ENCODE measurements around the gene STXBP1.
A peak's percentile ranks its signal among the peaks of the same experiment; 100 is the strongest.

STXBP1 gene

DNA sequence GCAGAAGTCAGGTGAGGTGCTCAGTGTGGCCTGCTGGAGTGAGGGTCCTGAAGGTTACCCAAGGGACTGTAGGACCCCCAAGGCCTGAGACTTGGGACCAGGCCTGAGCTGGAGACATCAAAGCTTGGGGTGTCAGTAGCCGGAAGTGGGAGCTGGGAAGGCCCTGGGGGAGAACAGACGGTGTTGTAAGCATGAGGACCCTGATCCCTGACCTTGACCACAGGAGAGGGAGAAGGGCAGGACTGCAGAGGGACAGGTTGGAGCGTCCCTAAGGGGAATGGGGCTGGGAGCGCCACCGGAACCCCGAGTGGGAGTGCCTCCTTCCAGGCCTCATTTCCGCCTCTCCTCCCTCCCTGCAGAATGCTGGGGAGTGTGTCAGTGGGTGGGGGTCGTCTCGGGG, 104.3 kb downstream of the STXBP1 start:
- no peak for DNase-seq

GRCh38 chr9:127717766-127718165, 105.7 kb downstream of the STXBP1 start:
- no peak for DNase-seq

DNA sequence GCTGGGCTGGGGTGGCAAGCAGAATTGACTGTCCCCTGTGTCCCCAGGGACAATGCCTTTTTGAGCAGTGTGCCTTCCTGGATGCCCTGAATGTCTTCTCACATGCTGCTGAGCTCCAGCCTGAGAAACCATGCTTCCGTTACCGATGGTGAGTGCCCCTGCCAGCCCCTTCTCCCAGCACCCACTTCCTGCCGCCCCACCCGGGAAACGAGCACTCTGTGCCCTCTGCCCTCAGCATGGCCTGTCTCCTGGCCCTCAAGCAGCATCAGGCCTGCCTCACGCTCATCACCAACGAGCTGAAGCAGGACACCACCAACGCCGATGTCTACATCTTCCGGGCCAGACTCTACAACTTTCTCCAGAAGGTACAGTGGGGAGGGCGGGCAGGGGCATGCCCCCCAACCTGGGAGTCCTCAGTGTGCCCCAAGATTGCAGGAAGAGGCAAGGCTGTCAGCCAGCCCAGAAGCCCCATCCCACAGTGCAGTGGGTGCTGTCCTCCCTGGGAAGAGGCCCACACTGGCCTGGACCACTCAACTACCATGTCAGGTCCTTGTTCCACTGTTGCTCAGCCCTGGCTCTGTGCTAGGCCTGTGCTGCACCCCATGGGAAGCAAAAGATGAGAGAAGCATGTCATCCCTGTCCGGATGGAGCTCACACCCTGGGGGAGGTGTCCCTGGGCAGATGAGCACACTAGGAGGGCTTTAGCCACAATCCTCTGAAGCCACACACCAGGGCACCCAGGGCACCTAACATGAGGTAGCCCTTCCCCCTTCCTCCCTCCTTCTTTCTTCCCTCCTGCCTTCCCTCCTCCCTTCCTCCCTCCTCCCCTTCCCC, 108.2 kb downstream of the STXBP1 start:
- no peak for DNase-seq

DNA sequence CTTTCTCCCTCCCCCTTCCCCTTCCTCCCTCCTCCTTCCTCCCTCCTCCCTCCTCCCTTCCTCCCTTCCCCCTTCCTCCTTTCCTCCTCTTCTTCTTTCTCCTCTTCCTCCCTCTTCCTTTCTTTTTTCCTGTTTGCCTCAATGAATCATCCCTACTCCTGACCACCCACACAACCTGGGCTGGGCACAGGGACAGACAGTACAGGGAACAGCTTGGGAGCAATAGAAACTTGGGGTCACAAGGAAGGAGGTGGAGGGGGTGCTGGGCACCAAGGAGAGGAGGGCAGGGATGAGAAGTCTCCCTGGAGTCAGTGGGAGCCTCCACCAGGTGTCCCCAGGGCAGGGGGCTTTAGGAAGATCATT, 108.8 kb downstream of the STXBP1 start:
- DNase-seq = no peak

GRCh38 chr9:127721391-127721821, 109.3 kb downstream of the STXBP1 start:
- no peak for DNase-seq

DNA sequence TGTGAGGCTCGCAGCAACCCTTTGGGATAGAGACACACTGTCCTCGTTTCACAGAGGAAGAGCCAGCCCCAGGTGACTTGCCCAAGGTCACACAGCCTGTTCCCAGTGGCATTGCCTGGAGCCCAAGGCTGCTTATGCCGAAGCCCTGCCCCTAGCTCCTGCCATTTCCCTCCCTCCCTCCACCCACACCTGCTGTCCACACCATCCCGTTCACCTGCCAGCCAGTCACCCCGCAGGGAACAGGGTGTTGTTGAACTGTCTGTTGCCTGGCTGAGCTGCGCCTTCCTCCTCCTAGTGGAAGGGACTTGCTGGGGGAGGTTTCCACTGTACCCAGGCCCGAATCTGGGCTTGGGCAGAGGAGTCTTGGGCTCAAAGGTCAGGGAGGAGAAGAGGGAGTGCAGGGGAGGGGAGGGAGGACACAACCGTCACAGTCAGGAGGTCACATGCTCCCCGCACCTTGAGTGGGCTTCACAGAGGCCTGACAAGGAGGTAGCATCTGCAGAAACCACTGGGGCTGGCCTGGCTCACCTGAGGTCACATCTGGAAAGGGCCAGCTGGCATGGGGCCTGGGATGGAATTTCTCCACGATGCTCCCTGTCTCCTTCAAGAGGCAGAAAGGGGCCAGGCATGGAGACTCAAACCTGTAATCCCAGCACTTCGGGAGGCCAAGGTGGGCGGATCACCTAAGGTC, 110.1 kb downstream of the STXBP1 start:
- no peak for DNase-seq

DNA sequence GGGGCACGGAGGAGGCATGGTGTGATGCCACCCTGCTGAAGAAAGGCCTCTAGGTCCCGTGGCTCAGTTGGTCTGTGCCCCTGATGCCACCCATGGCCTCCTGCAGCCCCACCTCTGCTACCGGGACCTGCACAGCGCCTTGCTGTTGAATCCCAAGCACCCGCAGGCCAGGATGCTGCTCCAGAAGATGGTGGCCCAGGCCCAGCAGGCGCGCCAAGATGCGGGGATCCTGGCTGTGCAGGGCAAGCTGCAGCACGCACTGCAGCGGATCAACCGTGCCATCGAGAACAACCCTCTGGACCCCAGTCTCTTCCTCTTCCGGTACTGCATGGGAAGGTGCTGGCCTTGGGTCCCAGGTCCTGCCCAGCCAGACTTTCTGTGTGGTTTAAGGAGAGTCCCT, 110.9 kb downstream of the STXBP1 start:
- no peak for DNase-seq

- DNase-seq = no peak
These were observed 111.4 kb downstream of the STXBP1 start for GRCh38 chr9:127723444-127723843.

GRCh38 chr9:127724012-127724411, 111.9 kb downstream of the STXBP1 start:
- DNase-seq = no peak

- DNase-seq = no peak
These were observed 114.8 kb downstream of the STXBP1 start for GRCh38 chr9:127726871-127727270.

DNA sequence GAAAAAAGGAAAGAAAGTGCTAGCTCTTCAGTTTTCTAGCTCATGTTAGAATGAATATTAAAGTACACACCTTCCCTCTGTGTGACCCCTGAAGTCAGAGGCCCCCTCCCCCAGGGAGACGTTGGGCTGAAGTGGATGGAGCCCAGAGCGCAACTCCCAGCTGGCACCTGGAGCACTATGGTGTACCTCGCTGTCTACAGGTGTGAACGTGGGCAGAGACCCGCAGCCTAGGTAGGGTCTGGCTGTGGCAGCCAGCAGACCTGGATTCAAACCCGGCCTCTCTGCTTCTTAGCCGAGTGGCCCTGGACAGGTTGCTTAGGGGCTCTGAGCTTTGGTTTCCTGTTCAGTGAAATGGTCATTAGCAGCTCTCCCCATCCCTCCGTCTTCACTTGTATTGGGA, 116.7 kb downstream of the STXBP1 start:
- DNase-seq = no peak

DNA sequence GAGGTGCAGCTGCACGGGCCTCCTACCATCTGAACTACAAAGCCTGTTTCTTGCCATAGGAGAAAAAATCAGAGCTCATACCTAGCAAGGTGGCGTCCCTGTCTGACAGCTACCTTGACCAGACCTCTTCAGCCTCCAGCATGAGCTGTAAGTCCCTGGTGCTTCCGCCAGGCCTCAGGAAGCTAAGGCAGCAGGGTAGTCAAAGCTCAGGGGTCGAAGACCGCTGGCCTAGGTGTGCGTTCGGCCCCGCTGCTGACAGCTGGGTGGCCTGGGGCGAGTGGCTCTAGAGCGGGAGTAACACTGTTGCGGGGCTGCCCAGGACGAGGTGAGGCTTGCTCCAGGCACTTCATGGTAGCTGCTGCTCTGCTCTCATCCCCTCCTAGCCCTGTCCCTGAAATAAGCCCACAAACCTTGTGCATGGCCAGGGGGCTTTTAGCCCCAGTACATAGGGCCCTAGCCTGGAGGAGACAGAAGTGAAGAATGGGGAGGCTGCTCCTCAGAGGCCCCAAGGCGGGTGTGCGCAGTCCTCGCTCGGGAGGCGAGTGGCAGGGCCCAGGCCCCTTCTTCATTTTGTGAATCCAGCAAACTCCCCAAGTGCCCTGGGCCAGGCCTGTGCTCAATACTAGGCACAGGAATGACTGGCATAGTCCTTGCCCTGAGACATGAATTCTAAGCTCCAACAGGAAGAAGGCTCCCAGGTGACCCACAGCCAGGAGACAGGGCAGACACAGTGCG, 117.6 kb downstream of the STXBP1 start:
- DNase-seq = no peak

DNA sequence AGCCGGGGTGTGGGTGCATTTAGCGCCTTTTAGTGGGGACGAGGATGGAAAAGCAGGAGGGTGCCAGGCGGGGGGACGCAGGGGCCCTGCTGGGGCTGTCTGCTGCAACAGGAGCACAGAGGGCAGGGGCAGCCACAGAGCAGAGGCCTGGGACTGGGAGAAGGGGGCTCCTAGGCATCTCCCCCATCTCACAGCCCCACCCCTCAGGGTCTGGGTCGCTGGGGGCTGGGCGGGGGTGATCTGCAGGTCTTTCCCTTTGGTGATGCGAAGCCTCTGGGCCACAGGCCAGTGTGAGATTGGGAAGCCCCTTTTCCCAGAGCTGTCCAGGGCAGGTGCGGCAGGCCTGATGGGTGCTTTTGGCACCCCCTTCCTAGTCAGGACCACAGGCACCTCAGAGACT, 118.2 kb downstream of the STXBP1 start:
- no peak for DNase-seq

GRCh38 chr9:127730799-127731410, 118.8 kb downstream of the STXBP1 start:
- no peak for DNase-seq

DNA sequence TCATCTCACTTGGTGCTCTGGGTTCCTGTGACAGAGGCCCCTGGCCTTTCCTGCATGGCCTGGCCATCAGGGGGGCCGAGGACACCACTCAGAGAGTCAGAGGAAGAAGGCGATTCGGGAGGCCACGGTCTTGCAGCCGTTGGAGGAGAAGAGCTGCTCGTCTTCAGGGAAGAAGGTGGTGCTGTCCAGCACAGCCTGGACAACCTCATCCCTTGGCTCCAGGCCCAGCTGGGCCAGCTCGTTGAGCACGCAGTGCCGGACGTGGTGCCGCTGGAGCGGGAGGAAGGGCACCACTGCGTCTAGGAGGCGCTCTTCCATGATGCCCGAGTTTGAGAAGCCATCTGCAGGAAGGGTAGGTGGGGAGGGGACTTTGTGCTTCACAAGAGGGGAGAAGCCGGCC, 119.9 kb downstream of the STXBP1 start:
- no peak for DNase-seq

DNA sequence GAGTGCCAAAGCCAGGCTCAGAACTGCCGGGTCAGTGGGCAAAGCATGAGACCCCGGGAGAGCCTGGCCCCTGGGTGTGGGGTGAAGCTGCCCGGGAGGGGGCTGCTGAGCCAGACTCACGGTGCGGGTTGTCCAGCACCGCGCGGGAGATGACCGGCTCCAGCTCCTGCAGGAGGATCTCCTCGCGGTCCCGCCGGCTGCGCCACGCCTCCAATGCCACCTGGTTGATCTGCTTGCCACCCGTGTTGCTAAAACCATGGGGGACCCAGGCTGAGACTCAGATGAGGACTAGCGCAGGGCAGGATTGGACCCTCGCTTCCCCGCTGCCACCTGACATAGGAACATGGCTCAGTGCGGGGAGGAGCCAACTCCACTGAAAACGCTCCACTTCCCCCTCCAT, 120.4 kb downstream of the STXBP1 start:
- no peak for DNase-seq

DNA sequence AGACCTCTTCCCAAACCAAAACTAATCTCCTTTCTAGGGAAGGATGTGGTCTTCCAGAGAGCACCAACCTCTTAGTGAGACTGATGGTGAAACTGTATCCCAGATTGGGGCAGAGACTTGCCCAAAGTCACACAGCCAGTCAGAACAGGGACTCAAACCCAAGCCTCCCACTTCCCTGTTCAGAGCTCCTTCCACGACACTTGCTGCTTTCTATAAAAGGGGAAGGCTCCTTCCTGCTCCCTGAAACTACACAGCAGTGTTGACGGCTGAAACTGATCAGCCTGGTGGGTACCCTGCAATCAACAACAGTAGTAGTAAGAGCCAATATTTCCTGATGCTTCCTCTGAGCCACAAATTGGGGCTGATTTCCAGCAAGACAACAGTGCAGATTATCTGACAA, 121.5 kb downstream of the STXBP1 start:
- DNase-seq = no peak

DNA sequence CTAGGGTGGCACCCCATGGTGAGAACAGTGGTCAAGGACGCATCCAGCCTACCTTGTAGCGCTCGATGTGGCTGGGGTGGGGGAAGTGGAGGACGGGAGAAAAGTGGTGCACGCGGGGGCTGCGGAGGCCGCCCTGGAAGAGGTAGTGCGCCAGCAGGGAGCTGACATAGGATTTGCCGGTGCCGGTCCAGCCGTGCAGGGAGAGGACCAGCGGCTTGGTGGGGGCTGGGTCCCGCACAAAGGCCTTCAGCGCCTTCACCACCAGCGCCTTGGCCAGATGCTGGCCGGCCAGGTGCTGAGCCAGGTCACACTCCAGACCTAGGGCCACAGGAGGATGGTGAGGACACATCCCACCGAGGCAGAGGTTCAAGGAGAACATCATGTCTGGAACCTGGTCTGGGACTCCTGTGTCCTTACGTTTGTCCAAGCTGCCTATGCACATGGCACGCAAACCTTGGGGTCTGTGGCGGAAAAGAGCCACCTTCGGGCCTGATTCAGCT, 122.2 kb downstream of the STXBP1 start:
- no peak for DNase-seq

DNA sequence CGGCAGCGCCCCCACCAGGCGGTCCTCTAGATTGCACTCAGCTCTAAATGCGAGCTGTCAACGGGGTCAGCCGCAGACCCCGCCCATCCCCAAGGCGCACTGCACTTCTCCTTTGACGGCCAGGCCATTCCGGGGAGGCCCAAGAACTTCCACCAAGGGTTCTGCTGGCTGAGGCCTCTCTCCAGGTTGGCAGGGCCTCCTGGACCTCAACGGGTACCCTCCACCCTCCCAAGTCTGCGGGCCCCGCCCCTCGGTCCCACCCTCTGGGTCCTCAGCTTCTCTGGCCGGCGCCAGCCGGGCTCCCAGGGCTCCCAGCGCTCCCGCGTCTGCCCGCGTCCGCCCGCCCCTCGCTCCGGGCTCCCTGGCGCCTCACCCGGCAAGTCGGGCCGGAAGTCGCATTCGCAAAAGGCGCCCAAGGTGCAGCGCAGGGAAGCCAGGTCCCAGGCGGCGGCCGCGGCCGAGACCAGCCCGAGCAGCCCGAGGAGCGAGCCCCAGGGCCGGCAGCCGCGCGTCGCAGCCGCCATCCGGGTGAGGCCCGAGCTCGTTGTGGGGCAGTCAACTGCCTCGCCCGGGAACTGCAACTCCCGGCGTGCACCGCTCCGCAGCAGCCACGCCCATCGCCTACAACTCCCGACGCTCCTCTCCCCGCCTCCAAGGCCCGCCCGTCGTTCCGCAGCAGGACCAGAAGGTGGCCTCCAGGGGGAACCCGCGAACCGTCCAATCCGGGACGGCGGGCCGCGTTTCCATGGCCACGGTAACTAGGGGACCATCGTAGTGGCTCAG, 122.9 kb downstream of the STXBP1 start, which contains the start of gene TOR2A:
Gene TOR2A (minus strand): TSS at position 548 of the 783 bp plus-strand sequence. CDS start 24 bp downstream, at position 524.
- peak; percentile 96 for DNase-seq

DNA sequence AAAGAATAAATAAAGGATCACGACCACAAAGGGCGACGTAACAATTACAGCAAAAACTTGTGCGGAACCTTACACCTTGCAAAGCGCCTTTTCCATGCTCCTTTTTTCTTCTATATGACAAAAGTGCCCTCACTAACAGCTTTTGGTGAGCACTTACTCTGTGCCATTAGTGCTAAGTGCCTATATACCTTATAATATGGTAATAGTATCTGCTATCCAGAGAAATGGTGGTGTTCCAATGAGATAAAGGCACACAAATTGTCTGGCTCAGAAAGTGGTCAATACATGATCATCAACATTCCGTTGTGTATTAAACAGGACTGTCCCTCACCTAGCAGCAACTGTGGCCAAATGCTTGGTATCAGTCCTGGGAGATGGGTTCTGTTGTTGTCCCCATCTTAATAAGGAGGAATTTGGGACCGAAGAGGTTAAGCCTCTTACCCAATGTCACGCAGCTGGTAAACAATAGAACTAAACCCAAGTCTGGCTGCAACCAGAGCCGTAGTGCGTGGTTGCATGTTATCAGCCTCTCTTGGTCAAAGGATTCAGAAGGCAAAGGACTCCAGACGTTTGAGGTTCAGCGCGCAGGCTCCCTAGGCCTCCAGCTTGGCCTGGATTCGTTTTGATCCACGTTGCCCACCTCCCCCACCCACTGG, 123.6 kb downstream of the STXBP1 start:
- DNase-seq = no peak

GRCh38 chr9:127738666-127739065, 126.6 kb downstream of the STXBP1 start:
- no peak for DNase-seq
